BJ (cell line): Measurements from ENCODE around the gene PCOLCE2. TPM values are rescaled to one million over a fixed set of nuclear protein-coding genes. Genes with fewer than 3 reads are reported as not detected.

Experiments
- CTCF ChIA-PET: fragments of 350-600 bp; formaldehyde crosslinking; extraction: SDS; loops from one replicate; lab custom pipeline; 2021; ENCODE audit warnings: antibody characterized with exemption, inconsistent platforms; lab: Yijun Ruan, JAX
- POLR2A ChIA-PET: fragments of 300-600 bp; sonication (Branson Sonifier 250); formaldehyde crosslinking; extraction: SDS; loops from one replicate; lab custom pipeline; 2021; ENCODE audit warnings: antibody characterized with exemption; lab: Charles Lee
- DNase-seq: peaks from one replicate; pipeline ENCODE4 v3.0.0-alpha.2; 2011; ENCODE audit warnings: low read depth
- H3K27me3 ChIP-seq: 2 replicates; pipeline ENCODE4 v1.6.0; 2011; ENCODE audit warnings: low read length; ENCODE audit not compliant: control insufficient read depth, insufficient read depth
- H3K36me3 ChIP-seq: 2 replicates; pipeline ENCODE4 v1.5.1; 2011; ENCODE audit warnings: low read length; ENCODE audit not compliant: control insufficient read depth, insufficient read depth
- H3K4me3 ChIP-seq: 2 replicates; pipeline ENCODE4 v1.5.1; 2011; ENCODE audit warnings: low read depth, mild to moderate bottlenecking, control low read depth, low read length
- polyA plus RNA-seq: library from polyadenylated mRNA; depleted of rRNA; stranded (reverse); fragments of >200 nt; gene quantifications from 2 replicates; pipeline ENCODE4 v1.2.3, GENCODE V29; 2011
- TF ChIP-seq, protein P1 (sequence below): IDR thresholded peaks from 2 replicates; pipeline ENCODE4 v1.5.1; 2011; ENCODE audit warnings: low read depth, mild to moderate bottlenecking, control low read depth, inconsistent platforms, low read length, moderate library complexity; ENCODE audit not compliant: insufficient read depth

PCOLCE2 gene
- polyA plus RNA-seq, 1 experiment, result 0.94 TPM

DNA sequence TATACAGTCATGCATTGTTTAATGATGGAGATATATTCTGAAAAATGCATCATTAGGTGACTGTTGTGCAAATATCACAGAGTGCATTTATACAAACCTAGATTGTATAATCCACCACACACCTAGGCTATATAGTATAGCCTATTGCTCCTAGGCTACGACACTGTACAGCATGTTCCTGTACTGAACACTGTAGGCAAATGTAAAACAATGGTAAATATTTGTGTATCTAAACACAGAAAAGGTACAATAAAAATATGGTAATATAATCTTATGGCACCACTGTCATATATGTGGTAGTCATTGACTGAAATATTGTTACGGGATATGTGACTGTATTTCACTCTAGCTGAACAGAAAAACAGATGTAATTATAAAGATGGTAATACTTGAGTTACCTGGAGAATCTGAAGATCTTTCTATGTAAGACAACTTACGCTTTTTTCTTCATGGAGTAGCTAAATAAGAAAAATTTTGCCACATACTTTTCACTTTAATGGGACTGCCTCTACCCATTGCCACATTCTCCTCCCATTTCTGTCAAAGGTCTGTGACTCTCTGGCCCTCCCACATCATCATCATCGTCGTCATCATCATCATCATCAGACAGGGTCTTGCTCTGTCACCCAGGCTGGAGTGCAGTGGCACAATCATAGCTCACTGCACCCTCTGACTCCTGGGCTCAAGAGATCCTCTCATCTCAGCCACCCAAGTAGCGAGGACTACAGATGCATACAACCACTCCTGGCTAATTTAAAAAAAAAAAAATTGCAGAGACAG lies 7.2 kb downstream of the PCOLCE2 start:
- DNase-seq, result no peak
- Histone ChIP-seq H3K36me3 (no peaks in the 10 kb centered on the region), H3K27me3 (peaks cover 5% of the 10 kb centered on the region), H3K4me3 (no peak overlapping the region)
- TF ChIP-seq, protein P1, sequence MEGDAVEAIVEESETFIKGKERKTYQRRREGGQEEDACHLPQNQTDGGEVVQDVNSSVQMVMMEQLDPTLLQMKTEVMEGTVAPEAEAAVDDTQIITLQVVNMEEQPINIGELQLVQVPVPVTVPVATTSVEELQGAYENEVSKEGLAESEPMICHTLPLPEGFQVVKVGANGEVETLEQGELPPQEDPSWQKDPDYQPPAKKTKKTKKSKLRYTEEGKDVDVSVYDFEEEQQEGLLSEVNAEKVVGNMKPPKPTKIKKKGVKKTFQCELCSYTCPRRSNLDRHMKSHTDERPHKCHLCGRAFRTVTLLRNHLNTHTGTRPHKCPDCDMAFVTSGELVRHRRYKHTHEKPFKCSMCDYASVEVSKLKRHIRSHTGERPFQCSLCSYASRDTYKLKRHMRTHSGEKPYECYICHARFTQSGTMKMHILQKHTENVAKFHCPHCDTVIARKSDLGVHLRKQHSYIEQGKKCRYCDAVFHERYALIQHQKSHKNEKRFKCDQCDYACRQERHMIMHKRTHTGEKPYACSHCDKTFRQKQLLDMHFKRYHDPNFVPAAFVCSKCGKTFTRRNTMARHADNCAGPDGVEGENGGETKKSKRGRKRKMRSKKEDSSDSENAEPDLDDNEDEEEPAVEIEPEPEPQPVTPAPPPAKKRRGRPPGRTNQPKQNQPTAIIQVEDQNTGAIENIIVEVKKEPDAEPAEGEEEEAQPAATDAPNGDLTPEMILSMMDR, result no peak
- ChIA-PET POLR2A (no interaction called here), CTCF (no interaction called here)

DNA sequence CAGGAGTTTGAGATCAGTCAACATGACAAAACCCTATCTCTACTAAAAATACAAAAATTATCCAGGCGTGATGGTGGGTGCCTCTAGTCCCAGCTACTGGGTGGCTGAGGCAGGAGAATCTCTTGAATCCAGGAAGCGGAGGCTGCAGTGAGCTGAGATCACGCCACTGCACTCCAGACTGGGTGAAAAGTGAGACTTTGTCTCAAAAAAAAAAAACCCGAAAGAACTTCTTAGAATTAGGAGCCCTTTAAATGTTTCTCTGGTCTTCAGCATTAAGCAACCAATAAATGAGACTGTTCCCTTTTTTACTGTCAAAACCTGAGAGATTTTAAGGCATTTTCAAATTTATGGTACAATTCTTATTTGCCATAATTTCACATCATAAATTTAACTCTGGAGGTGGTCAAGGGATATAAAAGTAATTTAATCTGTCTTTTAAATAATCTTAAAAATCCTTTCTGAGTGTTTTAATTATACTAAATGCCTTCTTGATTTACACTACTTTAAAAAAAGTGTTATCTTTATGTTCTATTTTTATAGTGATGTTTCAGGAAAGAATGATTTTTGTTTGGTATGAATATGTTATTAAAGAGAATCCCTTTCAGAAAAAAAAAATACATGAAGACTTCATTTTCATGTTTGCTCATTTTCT lies 10.1 kb downstream of the PCOLCE2 start:
- Histone ChIP-seq H3K27me3 (peaks cover 2% of the 10 kb centered on the region; the same call in 1 of the 2 replicates), H3K4me3 (no peak overlapping the region), H3K36me3 (no peaks in the 10 kb centered on the region)
- TF ChIP-seq, protein P1, result no peak
- POLR2A ChIA-PET, result no interaction called here
- DNase-seq, result no peak
- CTCF ChIA-PET, result no interaction called here

DNA sequence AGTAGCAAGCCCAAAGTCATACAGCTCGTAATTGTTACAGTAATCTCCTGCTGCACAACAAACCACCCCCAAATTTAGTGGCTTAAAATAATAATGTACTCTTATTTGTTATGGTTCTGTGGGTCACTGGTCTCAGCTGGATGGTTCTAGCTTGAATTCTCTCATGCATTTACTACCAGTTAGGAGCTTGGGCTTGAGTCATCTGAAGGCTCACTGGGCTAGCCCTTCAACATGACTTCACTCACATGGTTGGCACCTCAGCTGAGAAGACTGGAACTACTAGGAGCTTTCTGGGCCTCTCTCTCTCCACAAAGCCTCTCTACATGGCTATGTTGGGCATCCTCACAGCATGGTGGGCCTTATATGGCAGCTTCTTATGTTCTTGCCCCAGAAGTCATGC lies 12.5 kb downstream of the PCOLCE2 start:
- TF ChIP-seq, protein P1, result no peak
- ChIA-PET POLR2A (no interaction called here), CTCF (no interaction called here)
- no peak overlapping the region for H3K4me3 ChIP-seq
- no peaks in the 10 kb centered on the region for H3K27me3 ChIP-seq
- H3K36me3 ChIP-seq, result no peaks in the 10 kb centered on the region
- no peak for DNase-seq

DNA sequence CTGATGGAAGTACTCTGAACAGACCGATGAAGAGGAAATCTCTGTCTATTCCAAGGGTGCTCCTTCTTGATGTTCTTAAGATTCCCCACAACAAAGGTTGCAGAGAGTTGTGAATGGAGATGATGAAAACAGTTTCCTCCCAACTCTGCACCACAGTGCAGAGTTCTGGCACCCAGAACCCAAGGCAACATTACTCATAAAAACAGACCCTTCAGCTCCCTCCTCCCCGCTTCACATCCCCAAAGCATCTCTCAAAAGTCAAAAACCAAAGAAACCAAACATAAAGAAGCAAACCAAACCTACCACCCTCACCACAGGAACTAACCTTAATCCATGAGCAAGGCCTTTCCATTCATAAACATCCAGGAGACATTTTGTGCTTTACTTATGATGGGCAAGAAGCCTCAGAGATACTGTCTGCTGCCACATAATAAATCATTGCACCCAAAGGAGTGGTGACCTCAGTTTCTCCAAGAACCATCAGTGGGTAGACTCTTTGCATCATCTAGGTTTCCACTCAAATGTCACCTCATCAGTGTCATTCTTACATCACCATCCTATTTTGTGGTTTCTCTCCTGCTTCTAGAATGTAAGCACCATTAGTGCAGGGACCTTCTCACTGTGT lies 13.2 kb downstream of the PCOLCE2 start:
- CTCF ChIA-PET, result no interaction called here
- no peaks in the 10 kb centered on the region for H3K27me3 ChIP-seq
- POLR2A ChIA-PET, result no interaction called here

More for the DNA sequence above, 13.2 kb downstream of the PCOLCE2 start:
- DNase-seq, result no peak
- TF ChIP-seq, protein P1, result no peak
- H3K36me3 ChIP-seq, result no peaks in the 10 kb centered on the region
- no peak overlapping the region for H3K4me3 ChIP-seq
